ENCODE data around the gene USP34.

DNA sequence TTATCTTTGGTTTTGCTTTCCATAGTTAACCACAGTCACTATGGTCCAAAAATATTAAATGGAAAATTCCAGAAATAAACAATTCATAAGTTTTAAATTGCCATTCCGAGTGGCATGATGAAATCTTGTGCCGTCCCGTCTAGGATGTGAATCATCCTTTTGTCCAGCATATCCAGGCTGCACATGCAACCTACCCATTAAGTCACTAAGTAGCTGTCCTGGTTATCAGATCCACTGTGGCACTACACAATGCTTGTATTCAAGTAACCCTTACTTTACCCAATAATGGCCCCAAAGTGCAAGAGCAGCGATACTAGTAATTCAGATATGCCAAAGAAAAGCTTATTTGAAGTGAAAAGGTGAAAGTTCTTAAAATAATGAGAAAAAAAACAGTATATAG, 10.7 kb downstream of the USP34 start:
- TF ChIP-seq POLR2A (IDR thresholded peaks at IDR 0.05) (no peak), CTCF (IDR thresholded peaks at IDR 0.05) (no peak)

All from ovary (tissue), 3 donors.